OCI-LY1 (cell line): ENCODE data around the gene GPR17.

ENCODE experiments used
- EZH2 ChIP-seq: fragments of 200-600 bp; sonication (generic), shearing (Covaris generic); IDR thresholded peaks from 2 replicates; pipeline ENCODE4 v1.8.0; 2017; ENCODE audit warnings: borderline replicate concordance, mixed run types, mild to moderate bottlenecking, antibody characterized with exemption, low read length, moderate library complexity, mixed read lengths
- TF ChIP-seq, protein P1 (sequence below): fragments of 200-600 bp; sonication (generic), shearing (Covaris generic); IDR thresholded peaks from 2 replicates; pipeline ENCODE4 v1.5.1; 2017; ENCODE audit warnings: mild to moderate bottlenecking, antibody characterized with exemption, low read length, moderate library complexity, mixed read lengths

DNA sequence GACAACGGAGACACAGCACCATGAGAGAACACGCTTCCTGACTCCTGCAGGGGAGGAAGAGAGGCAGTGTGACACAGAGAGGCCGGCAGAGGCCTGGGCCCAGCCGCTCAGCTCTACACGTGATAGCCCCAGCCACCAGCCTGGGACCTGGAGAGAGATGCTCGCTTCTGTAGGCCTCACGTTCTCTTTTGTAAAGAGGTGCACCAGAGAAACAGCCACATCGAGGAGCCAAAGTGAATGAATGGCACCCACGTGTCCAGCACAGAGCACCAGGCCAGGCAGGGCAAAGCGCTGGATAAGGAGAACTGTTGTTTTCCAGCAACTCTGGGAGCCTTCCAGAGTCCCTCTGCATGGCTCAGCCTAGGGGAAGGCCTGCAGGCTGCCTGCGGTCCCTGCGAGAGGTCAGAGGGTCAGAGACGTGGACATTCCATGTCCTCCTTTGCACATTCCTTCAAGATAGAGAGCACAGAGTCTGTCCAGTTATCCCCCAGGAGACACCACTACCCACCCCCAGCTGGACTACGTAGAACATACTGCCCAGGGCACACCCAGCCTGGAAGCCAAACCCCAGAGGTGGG is 15.2 kb downstream of the GPR17 start:
- TF ChIP-seq, protein P1, sequence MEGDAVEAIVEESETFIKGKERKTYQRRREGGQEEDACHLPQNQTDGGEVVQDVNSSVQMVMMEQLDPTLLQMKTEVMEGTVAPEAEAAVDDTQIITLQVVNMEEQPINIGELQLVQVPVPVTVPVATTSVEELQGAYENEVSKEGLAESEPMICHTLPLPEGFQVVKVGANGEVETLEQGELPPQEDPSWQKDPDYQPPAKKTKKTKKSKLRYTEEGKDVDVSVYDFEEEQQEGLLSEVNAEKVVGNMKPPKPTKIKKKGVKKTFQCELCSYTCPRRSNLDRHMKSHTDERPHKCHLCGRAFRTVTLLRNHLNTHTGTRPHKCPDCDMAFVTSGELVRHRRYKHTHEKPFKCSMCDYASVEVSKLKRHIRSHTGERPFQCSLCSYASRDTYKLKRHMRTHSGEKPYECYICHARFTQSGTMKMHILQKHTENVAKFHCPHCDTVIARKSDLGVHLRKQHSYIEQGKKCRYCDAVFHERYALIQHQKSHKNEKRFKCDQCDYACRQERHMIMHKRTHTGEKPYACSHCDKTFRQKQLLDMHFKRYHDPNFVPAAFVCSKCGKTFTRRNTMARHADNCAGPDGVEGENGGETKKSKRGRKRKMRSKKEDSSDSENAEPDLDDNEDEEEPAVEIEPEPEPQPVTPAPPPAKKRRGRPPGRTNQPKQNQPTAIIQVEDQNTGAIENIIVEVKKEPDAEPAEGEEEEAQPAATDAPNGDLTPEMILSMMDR: no peak
- no peak for TF ChIP-seq EZH2
